ENCODE results near the gene FAM3B.

FAM3B gene

GRCh38 chr21:41397471-41397891 is 80.9 kb downstream of the FAM3B start:
- no peak for DNase-seq (ENCODE audit: low spot score)

- DNase-seq (ENCODE audit: low spot score) = no peak
Observed at GRCh38 chr21:41398251-41398650, 81.7 kb downstream of the FAM3B start.

DNA sequence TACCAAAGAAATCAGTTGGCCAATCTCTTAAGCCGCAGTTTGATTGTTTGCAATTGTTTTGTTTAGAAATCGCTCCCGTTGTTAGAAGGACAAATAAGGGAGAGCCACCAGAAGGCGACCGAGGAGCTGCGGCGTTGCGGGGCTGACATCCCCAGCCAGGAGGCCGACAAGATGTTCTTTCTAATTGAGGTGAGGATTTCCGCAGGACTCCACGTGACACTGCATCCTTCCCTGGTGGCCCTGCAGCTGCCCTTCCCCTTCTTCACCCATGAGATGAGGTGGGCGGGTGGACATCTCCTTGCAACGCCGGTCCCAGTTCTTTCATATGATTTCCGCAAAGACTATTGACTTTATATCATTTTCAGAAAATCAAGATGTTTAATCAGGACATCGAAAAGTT is 82.2 kb downstream of the FAM3B start:
- no peak for DNase-seq (ENCODE audit: low spot score)

DNA sequence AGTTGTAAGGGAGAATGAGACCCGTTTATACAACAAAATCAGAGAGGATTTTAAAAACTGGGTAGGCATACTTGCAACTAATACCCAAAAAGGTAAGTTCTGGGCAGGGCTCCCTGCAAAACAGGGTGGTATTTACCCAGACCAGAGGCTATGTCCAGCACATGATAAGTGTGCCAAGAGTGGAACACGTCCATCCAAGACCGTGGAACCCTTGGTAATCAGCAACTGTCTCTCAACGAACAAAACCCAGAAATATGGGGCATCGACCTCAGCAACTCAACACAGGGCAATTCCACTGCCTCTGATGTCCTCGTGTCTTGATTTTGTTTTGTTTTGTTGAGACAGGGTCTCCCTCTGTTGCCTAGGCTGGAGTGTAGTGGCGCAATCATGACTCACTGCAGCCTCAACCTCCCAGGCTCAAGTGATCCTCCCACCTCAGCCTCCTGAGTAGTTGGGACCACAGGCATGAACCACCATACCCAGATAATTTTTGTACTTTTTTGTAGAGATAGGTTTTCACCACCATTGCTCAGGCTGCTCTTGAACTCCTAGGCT is 82.7 kb downstream of the FAM3B start:
- no peak for DNase-seq (ENCODE audit: low spot score)

- DNase-seq (ENCODE audit: low spot score) = no peak
Observed at GRCh38 chr21:41402231-41402630, 85.6 kb downstream of the FAM3B start.

DNA sequence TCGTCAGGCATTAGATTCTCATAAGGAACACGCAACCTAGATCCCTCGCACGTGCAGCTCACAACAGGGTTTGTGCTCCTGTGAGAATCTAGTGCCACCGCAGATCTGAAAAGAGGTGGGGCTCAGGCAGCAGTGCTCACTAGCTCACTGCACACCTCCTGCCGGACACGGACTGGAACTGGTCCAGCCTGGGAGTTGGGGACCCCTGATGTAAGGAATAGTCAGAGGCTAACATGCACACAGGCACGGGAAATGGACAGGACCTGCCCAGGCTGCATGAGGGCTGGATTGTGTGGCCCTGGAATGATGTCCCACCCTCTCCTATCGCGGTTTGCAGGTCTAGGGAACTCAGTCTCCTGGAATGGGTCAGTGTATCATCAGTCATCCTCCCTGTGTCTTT is 86.2 kb downstream of the FAM3B start:
- DNase-seq (ENCODE audit: low spot score) = no peak

DNA sequence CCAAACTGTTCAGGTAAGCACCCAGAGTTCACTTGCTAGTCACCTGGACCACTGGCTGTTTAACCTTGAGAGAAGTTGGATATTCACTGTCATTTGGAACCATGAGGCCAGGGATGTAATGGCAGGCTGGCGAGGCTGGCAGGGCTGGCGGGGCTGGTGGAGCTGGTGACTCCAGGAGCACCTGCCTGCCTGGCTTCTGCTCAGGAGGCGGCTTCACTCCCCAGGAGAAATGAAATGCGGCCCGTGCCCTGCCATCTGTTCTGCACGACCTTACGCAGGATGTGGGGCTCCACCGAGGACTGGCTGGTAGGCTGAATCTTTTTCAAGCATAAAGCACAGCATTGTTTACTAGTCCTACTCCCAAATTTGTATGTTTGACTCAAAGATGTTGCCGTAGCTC is 86.7 kb downstream of the FAM3B start:
- no peak for DNase-seq (ENCODE audit: low spot score)

GRCh38 chr21:41403966-41404365 is 87.4 kb downstream of the FAM3B start:
- DNase-seq (ENCODE audit: low spot score) = no peak

DNA sequence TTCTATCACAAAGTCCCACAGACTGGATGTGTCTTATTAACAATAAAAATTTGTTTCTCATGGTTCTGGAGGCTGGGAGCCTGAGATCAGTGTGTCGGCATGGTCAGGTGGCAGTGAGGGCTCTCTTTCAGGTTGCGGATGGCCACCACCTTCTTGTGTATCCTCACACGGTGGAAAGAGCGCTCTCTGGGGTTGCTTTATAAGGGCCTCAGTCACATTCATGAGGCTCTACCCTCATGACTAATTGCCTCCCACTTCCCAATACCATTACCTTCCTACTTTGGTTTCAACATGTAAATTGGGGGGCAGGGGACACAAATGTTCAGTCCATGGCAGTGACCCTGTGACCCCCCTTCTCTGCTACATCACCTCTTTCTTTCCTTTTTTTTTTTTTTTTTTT is 88.7 kb downstream of the FAM3B start:
- no peak for DNase-seq (ENCODE audit: low spot score)

GRCh38 chr21:41406340-41406739 is 89.7 kb downstream of the FAM3B start:
- no peak for DNase-seq (ENCODE audit: low spot score)

Measured in globus pallidus (tissue), 1 donor.